ENCODE measurements around the gene DHRS12.

DHRS12 gene

GRCh38 chr13:51805925-51806324, 2.0 kb upstream of the DHRS12 start:
- no peak for DNase-seq

- DNase-seq: no peak
Measured at GRCh38 chr13:51805313-51805712, 1.4 kb upstream of the DHRS12 start.

GRCh38 chr13:51804295-51805172, 571 bp upstream of the DHRS12 start:
- no peak for DNase-seq

- no peak for DNase-seq
Measured at GRCh38 chr13:51802631-51803418, 1.1 kb downstream of the DHRS12 start.

- DNase-seq: no peak
Measured at GRCh38 chr13:51801631-51802099, 2.3 kb downstream of the DHRS12 start.

- no peak for DNase-seq
Measured at GRCh38 chr13:51800486-51800885, 3.5 kb downstream of the DHRS12 start.

GRCh38 chr13:51799261-51799660, 4.7 kb downstream of the DHRS12 start:
- no peak for DNase-seq

GRCh38 chr13:51797664-51798488, 6.1 kb downstream of the DHRS12 start:
- DNase-seq: no peak

GRCh38 chr13:51796546-51796945, 7.4 kb downstream of the DHRS12 start:
- no peak for DNase-seq

GRCh38 chr13:51795419-51795818, 8.5 kb downstream of the DHRS12 start:
- DNase-seq: no peak

GRCh38 chr13:51794964-51795363, 9.0 kb downstream of the DHRS12 start:
- DNase-seq: no peak

- DNase-seq: no peak
Measured at GRCh38 chr13:51793570-51794271, 10.2 kb downstream of the DHRS12 start.

- no peak for DNase-seq
Measured at GRCh38 chr13:51786425-51787265, 17.3 kb downstream of the DHRS12 start.

GRCh38 chr13:51785712-51786424, 18.1 kb downstream of the DHRS12 start:
- DNase-seq: no peak

- DNase-seq: no peak
Measured at GRCh38 chr13:51784097-51784496, 19.9 kb downstream of the DHRS12 start.

- no peak for DNase-seq
Measured at GRCh38 chr13:51783428-51784094, 20.4 kb downstream of the DHRS12 start.

GRCh38 chr13:51782026-51782710, 21.8 kb downstream of the DHRS12 start:
- DNase-seq: no peak

GRCh38 chr13:51781246-51782022, 22.5 kb downstream of the DHRS12 start:
- DNase-seq: no peak

GRCh38 chr13:51780099-51780498, 23.9 kb downstream of the DHRS12 start:
- DNase-seq: no peak

Measured in activated gamma-delta T cell (primary cell).